ENCODE results near the gene ADRA2A.

Gene ADRA2A

DNA sequence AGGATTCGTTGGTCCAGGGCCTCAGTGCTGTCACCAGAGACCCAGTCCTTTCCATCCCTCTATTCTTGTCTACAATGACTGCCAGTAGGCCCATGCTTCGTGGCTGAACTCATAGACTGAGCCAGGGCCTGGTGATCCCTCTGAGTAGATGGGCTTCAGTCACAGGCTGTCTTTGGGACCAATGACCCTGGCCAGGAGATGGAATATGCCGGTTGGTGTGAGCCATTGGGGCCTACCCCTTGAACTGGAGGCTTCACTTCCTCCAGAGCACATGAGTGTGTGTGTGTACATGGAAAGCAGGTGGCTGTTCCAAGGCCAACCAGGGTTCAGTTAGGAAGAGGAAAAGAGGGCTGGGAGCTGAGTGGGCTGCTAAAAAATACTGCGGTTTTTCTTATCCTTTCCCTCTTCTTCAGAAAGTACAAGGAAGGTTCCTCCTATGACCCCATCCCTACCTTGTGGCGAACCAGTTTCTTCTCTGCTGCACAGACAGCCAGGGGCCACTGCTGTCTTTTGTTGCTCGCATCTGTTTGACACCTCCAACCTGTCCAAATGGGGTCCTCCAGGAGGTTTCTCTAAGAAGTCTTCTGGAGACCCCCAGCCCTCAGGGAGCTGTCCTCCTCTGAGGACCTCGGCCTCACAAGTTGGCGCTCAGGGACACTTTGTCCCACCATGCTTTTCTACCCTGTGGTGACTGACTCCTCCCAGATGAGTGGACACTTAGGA is 36.6 kb downstream of the ADRA2A start:
- no peak for DNase-seq

DNA sequence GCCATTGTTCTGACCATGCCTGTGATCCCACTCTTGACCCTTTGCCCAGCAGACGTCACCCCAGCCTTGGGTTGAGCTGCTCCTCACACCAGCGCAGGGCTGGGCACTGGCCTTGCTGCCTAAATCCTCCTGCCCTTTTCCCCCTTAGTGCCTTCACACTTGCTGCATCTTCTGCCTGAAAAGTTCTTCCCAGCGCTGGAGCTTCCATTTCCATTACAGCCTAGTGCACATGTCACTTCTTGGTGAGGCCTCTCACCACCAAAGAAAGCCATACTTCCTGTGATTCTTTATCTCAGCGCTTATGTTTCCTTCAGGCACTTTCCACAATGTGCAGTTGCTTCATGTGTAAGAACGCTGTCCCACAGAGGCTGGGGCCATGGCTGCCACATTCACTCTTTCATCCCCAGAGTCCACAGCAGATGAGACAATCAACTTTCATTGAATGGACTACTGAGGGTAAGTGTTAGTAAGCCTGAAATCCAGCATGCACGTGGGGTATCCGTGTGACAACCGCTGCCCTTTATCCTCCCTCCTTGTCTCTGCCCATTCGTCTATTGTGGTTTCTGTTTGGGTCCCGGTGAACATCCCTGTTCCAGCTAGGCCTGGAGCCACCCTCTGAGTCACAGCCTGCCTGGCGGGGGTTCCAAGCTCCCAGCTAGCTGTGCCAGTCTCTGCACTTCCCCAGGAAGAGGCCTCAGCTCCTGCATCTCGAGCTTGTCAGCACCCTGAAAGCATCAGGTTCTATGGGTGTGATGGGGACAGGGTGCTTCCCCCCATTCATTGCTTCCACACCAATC is 37.3 kb downstream of the ADRA2A start:
- no peak for DNase-seq

GRCh38 chr10:111114758-111115500 is 38.1 kb downstream of the ADRA2A start:
- no peak for DNase-seq

DNA sequence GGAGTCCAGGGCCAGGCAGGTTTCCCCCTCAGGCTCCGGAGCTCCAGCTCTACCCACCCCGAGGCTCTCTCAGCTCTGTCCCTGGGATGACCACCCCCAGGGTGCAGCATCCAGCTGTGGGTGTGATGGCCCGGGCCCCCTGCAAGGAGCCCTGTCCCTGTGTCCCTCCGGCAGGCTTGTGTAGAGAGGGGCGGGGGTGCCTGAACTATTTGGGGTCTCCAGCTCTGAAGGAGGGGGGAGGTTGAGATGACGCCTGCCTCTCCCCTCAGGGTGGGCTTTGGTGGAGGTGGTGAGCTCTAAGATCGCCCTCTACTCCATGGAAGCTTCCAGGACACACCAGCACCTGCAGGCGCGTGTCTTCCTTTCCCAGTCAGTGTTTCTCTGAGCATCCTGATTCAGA is 39.4 kb downstream of the ADRA2A start:
- DNase-seq: no peak

DNA sequence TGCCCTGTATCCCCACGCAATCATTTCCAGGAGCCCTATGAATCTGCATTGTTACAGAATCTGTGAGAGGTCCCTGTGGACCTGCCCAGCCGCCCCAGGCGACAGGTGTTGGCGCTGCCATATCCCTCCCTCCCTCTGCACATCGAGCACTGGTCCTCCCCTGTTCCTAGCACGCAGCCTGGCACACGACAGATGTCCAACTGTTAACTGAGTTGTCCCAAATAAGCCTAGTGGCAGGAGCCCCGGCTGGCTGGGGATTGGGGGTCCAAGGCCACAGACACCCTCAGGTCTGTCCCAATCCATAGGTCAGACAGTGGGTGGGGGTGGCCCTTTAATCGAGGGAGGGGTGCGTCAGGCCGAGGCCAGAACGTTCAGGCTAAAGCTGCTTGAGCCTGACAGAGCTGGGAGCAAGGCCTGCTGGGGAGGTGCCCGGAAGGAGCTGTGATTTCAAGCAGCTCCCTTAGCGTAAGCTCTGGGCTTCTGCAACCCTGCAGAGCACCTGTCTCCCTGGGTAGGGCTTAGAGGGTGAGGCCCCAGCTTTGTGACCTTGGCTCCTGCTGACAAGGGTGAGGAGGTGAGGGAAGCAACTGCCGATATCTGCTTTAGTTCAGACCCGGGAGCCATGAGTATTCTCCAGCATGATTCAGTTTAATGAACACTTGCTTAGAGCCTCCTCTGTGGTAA is 40.1 kb downstream of the ADRA2A start:
- DNase-seq: no peak

DNA sequence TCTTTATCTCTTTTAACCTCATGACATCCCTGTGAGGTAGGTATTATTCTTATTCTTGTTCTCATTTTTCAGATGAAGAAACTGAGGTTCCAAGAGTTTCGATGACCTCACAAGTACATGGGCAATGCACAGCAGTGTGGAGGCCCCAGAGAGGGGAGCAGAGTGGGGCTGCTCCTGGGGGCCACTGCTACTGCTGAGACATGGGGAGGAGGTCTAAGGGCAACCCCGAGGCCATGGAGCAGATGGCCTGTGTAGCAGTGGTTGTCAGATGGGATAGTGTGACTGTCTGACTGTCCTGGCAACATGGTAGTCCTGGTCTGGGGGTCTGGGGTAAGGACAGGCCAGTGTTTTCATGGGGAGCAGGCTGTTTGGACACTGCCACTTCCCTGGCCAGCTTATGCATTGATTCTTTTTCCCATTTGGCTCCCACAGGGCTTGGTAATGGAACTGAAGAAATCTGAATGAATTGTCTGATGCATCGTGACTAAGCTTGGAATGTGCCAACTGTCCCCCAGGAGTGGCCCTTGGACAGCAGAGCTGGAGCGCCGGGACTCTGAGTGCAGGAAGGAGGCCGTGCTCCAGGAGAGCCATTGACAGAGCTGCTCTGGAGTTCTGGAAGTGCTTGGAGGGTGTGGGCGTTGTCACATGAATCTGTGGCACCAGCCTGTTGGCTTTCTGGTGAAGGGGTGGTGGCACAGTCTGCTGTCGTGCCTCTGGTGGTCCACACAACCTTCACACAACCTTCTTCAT is 40.9 kb downstream of the ADRA2A start:
- no peak for DNase-seq

GRCh38 chr10:111118758-111119157 is 41.9 kb downstream of the ADRA2A start:
- no peak for DNase-seq

DNA sequence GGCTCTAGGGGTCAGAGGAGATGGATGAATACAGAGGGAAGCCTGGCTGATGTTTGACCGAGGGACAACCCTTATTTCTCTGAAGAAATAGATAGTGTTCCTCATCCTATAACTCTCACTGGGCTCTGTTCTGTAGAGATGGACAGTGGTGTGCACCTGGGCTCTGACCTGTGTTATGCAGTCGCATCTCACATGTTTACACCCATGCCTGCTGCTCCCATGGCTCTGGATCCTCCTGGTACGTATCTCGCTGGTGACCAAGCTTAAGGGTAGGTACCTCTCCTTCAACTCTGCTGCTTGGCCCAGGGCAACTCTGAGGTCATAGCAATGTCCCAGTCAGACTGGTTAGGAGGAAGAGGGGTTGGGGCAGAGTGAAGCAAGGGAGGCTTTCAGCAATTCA is 42.8 kb downstream of the ADRA2A start:
- DNase-seq: no peak

- no peak for DNase-seq
Observed at GRCh38 chr10:111122127-111122526, 45.3 kb downstream of the ADRA2A start.

DNA sequence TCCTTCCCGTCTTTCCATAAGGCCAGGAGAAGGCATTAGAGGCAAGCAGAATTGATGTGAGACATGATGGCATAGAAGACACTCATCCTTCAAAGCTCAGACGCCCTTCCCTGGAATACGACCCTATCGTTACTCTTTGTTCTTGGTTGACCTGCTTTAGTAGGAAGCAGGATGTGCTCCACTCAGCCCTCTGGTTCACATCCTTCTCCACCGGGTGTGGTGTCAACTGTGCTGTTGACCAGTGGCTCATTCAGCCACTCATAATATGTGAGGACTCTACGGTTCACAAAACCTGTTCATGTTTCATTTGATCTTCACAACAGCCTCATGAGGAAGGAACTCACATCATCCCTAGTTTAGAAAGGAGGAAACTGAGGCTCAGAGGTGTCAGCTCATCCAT is 47.1 kb downstream of the ADRA2A start:
- no peak for DNase-seq

DNA sequence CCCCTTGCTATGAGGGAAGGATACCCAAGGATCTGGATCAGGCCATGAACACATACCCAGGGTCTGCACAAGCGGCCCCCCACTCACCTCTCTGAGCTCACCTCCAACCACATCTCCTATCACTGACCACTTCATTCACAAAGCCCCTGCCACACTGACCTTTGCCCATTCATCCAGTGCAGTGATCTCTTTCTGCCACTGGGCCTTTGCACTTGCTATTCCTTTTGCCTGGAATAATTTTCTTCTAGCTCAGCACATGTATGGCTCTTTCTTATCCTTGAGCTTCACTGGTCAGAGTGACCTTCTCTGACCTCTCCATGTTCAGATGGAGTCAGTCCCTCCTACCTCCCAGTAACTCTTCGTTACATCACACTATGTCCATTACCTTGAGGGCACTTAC is 48.3 kb downstream of the ADRA2A start:
- DNase-seq: no peak

DNA sequence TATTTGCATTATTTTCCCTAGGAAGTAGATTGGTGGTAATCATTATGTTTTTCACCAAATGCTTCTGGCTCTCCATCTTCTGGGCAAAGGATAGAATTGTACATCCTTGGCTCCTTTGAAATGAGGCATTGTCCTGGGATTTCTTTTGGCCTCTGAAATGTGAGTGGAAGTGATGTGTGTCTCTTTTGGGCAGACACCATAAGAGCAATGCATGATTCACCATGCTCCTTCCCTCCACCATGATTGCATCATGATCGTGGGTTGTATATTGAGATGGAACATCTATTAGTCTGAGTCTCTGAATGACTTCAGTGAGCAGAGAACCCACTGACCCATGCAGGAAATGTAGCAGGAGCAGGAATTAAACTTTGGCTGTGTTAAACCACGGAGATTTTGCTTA is 49.2 kb downstream of the ADRA2A start:
- DNase-seq: no peak

GRCh38 chr10:111127081-111127848 is 50.4 kb downstream of the ADRA2A start:
- no peak for DNase-seq

- DNase-seq: no peak
Observed at GRCh38 chr10:111128331-111129180, 51.7 kb downstream of the ADRA2A start.

DNA sequence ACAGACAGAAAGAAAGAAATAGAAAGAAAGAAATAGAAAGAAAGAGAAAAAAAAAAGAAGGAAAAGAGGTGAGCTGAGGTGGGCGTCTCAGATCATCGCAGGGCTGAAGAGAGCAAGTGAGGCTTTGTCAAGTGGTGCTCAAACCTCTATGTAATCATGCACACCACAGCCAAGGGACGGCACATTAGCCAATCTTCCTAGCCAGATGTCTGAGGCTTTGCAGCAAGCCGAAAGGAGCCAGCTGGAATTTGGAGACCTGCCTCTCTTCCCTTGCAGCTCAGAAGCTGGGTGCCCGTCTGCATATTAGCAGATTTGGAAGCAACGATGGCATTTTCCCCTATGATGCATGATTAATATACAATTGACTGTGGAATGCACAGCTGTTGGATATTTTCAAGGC is 52.5 kb downstream of the ADRA2A start:
- no peak for DNase-seq

DNA sequence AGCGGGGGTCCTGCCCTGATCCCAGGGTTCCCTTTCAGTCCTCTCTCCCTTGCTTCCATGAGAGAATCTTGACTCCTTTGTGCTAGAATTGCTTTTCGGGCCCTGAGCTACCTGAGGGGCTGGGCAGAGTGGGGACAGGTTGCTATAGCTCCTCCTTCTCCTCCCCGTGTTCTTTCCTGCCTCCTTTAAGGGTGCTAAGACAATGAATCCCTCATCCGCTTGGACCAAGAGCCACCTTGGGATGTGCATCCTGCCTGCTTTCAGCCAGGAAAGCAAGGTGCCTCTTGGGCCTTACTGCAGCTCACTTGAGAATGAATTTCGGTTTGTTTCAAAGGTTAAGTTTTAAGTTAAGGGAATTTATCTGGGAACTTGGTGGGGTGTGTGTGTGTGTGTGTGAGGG is 53.6 kb downstream of the ADRA2A start:
- DNase-seq: no peak

Measured in NCI-H1105 treated with DMSO at 0.1 percent for 48 hours (cell line).